Activated B cell treated with CpG ODN at 0.5 μM for 24 hours (primary cell): ENCODE results near the gene MITD1. TPM values are rescaled to one million over a fixed set of nuclear protein-coding genes. Genes with fewer than 3 reads are reported as not detected.
A peak's percentile ranks its signal among the peaks of the same experiment; 100 is the strongest.

Source experiments
- ATAC-seq: fragments of 200-7000 bp; cut with Tn5 transposase; one replicate; pipeline ENCODE4 v1.10.0; 2021; ENCODE audit warnings: low read depth, mild to moderate bottlenecking, moderate library complexity
- CTCF ChIA-PET: fragments of 350-600 bp; sonication (Branson Sonifier 250); formaldehyde crosslinking; loops from one replicate; lab custom pipeline; 2021; ENCODE audit warnings: antibody characterized with exemption; lab: Charles Lee
- POLR2A ChIA-PET: fragments of 350-600 bp; sonication (Branson Sonifier 250); formaldehyde crosslinking; loops from one replicate; lab custom pipeline; 2021; ENCODE audit warnings: antibody characterized with exemption; lab: Charles Lee
- DNase-seq: peaks from one replicate; pipeline ENCODE4 v3.0.0; 2022
- H3K27ac Mint-ChIP-seq: one replicate; pipeline ENCODE4 v1.8.0; 2020; ENCODE audit warnings: mixed read lengths
- H3K27me3 Mint-ChIP-seq: one replicate; pipeline ENCODE4 v1.8.0; 2021; ENCODE audit warnings: mixed read lengths
- H3K36me3 Mint-ChIP-seq: one replicate; pipeline ENCODE4 v1.8.0; 2021; ENCODE audit warnings: low read depth, mixed read lengths
- H3K4me1 Mint-ChIP-seq: one replicate; pipeline ENCODE4 v1.8.0; 2021; ENCODE audit warnings: mixed read lengths
- H3K4me3 Mint-ChIP-seq: one replicate; pipeline ENCODE4 v1.8.0; 2020; ENCODE audit warnings: mild to moderate bottlenecking, mixed read lengths
- H3K9me3 Mint-ChIP-seq: one replicate; pipeline ENCODE4 v1.8.0; 2020; ENCODE audit warnings: mixed read lengths
- intact Hi-C: fragments of 100-400 bp; cut with micrococcal nuclease; formaldehyde crosslinking; loops from one replicate; pipeline ENCODE4 v1.15.1; 2024
- total RNA-seq: library from RNA; stranded (reverse); gene quantifications from 2 replicates; pipeline ENCODE4 v1.2.3, GENCODE V29; 2022
- TF ChIP-seq, protein P1 (sequence below): fragments of 200-600 bp; IDR thresholded peaks from one replicate; pipeline ENCODE4 v1.8.0; 2022; ENCODE audit warnings: antibody characterized with exemption, mild to moderate bottlenecking

Gene MITD1
- total RNA-seq = 54.1 and 59.8 TPM in 2 replicates

DNA sequence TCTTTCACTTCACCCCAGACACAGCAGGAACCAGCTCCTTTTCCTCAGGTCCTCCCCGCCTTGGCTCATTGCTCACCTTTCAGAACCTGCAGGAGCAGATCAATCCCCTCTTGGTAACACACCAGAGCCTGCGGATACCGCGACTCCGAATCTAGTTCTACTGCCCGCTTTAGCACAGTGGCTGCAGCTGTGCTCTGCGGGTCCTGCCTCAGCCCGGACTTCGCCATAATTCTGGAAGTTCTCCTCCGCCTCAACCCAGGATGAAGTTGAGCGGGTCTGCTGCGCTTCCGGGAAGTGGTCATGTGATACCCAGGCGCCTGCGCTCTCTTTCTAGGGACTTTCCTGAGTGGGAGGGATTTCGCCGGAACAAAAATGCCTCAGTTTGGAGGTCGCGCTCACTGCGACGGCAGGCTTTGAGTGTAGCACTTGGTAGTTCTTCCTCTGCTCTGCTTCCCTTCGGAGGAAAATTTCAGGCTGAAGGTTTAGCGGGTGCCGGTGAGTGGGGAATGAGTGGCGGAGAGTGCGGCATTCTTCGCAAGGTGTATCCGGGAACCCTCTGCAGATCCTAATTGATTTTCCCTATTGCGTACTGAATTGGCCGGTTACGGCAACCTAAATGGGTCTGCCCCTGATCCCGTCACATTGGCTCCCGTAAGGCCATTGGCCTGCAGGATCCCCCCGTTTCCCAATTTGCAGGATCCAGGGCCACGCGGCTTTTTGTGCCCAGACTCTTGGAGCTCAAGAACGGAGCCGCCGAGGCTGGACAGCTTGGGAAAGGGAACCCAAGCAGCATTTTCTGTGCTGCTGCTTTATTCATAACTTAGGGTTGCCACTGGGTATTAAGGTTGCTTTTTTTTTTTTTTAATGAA lies at the start of gene MITD1, which contains the start of gene MRPL30:
MITD1 (minus strand) TSS at position 304 of the 869 bp plus-strand sequence; CDS start at position 227, 77 bp downstream.
MRPL30 (plus strand) TSS at position 430 of the 869 bp plus-strand sequence. CDS start 5,020 bp downstream, outside the sequence.
- POLR2A ChIA-PET = interaction anchor here (0.7 to 4.0 kb wide), 10 partner anchors 8 to 618 kb away, joined by 3 to 46 read pairs (median 5); partner anchors contain the start of genes C2orf15, EIF5B, LIPT1 and MGAT4A
- H3K4me1 Mint-ChIP-seq = peaks cover 63% of the 10 kb centered on the region
- peak within 1 kb of the TSS; percentile 99 for H3K4me3 Mint-ChIP-seq
- TF ChIP-seq, protein P1, sequence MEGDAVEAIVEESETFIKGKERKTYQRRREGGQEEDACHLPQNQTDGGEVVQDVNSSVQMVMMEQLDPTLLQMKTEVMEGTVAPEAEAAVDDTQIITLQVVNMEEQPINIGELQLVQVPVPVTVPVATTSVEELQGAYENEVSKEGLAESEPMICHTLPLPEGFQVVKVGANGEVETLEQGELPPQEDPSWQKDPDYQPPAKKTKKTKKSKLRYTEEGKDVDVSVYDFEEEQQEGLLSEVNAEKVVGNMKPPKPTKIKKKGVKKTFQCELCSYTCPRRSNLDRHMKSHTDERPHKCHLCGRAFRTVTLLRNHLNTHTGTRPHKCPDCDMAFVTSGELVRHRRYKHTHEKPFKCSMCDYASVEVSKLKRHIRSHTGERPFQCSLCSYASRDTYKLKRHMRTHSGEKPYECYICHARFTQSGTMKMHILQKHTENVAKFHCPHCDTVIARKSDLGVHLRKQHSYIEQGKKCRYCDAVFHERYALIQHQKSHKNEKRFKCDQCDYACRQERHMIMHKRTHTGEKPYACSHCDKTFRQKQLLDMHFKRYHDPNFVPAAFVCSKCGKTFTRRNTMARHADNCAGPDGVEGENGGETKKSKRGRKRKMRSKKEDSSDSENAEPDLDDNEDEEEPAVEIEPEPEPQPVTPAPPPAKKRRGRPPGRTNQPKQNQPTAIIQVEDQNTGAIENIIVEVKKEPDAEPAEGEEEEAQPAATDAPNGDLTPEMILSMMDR = no peak
- intact Hi-C loops = loop anchor here (1.0 to 5.0 kb wide), 7 partner anchors 26 to 1821 kb away; partner anchors contain the start of genes C2orf15, COA5, MGAT4A and REV1
- DNase-seq (peak; percentile 83), ATAC-seq (peak; percentile 94)
- H3K27ac Mint-ChIP-seq = peak within 1 kb of the TSS; percentile 95
- no peaks in the 10 kb centered on the region for H3K27me3 Mint-ChIP-seq
- no peaks in the 10 kb centered on the region for H3K9me3 Mint-ChIP-seq
- CTCF ChIA-PET = interaction anchor here (0.9 to 2.3 kb wide), 5 partner anchors 24 to 532 kb away, joined by 3 to 7 read pairs (median 4); partner anchors contain the start of gene EIF5B
- peaks cover 31% of the 10 kb centered on the region for H3K36me3 Mint-ChIP-seq

DNA sequence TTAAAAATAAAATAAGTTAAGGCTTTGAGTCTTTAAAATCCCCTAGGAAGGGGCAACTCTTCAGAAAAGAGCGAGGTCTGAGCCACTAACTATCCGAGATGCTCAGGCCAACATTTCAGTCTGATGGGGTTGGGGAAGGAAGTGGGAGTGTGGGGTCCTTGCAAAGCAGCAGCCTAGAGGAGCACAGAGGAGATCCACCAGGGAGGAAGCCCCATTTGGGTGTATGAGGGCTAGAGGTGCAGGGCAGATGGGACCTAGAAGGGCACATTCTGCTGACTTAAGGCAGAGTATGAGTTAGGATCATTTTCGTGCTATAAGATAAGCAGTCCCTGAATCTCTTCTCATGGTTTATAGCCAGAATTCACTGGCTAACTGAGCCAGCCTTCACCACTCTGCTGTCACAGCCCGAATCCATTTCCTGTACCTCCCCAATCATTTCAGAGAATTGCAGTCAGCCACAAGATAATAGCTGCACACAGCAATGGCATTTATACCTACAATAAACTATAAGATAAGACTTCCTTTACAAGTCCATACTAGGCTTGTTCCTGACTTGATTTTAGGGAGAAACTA lies 37.2 kb upstream of the MITD1 start:
- TF ChIP-seq, protein P1 = no peak
- Mint-ChIP-seq H3K4me1 (no peaks in the 10 kb centered on the region), H3K4me3 (no peak overlapping the region), H3K9me3 (no peaks in the 10 kb centered on the region), H3K36me3 (peaks cover 7% of the 10 kb centered on the region), H3K27ac (no peak overlapping the region), H3K27me3 (no peaks in the 10 kb centered on the region)
- POLR2A ChIA-PET = no interaction called here
- DNase-seq (no peak), ATAC-seq (no peak)
- CTCF ChIA-PET = no interaction called here
- intact Hi-C loops = no loop called here

DNA sequence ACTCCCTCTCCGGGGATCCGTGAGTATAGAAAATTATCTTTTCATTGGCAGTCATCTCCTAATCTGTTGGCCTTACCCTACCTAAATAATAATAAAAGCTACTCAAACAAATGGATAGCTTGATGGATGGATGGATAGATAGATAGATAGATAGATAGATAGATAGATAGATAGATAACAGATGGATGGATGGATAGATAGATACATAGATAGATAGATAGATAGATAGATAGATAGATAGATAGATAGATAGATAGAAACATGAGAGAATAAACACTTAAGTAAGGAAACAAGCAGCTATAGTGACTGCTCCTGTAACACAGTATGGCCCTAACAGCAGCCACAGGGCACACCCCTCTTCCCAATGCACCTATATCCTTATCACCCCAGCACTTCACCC lies 35.2 kb upstream of the MITD1 start:
- ChIA-PET CTCF (no interaction called here), POLR2A (no interaction called here)
- Mint-ChIP-seq H3K9me3 (no peaks in the 10 kb centered on the region), H3K4me3 (no peak overlapping the region), H3K4me1 (no peaks in the 10 kb centered on the region), H3K27ac (no peak overlapping the region), H3K27me3 (no peaks in the 10 kb centered on the region), H3K36me3 (peaks cover 4% of the 10 kb centered on the region)
- intact Hi-C loops = no loop called here
- TF ChIP-seq, protein P1 = no peak
- ATAC-seq = no peak
- no peak for DNase-seq

DNA sequence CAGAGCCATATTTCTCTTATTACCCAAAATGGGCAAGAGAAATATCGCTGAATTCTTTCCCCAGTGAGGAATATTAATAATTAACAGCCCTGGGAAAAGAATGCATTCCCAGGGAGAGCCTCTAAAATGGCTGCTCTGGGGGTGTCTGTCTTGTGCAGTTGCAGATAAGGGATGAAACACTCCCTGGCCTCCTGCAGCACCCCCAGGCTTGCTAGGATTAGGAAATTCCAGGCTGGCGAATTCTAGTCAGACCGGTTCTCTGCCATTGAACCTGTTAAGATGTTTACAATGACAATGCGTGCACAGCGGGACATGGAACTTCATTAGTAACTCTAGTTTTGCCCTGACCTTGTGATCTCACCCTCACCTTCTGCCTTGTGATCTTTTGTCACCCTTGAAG lies 24.6 kb upstream of the MITD1 start:
- ChIA-PET CTCF (no interaction called here), POLR2A (no interaction called here)
- no peaks in the 10 kb centered on the region for H3K4me1 Mint-ChIP-seq
- intact Hi-C loops = no loop called here
- H3K4me3 Mint-ChIP-seq = no peak overlapping the region
- ATAC-seq (no peak), DNase-seq (no peak)
- TF ChIP-seq, protein P1 = no peak
- no peaks in the 10 kb centered on the region for H3K27me3 Mint-ChIP-seq
- no peak overlapping the region for H3K27ac Mint-ChIP-seq
- H3K36me3 Mint-ChIP-seq = peaks cover 21% of the 10 kb centered on the region
- peaks cover 9% of the 10 kb centered on the region for H3K9me3 Mint-ChIP-seq
